ENCODE measurements around the gene CDKAL1.
"Not testable (repeated sequence)": the region's sequence is repeated elsewhere in the genome, so short reads cannot be mapped to it uniquely, and the experiment has no call there.

GRCh38 chr6:21195301-21195700 is 661.0 kb downstream of the CDKAL1 start:
- not testable (repeated sequence) for TF ChIP-seq YY1 (IDR thresholded peaks at IDR 0.05; ENCODE audit: insufficient read depth, insufficient read length); SUZ12 (IDR thresholded peaks at IDR 0.05; ENCODE audit: extremely low read depth, insufficient read depth, insufficient read length); ZNF274 (IDR thresholded peaks at IDR 0.05; ENCODE audit: low read depth, low read length)
